ENCODE measurements around the gene PTMA. TPM values are rescaled to one million over a fixed set of nuclear protein-coding genes. Genes with fewer than 3 reads are reported as not detected.

PTMA gene
- total and polyA plus RNA-seq, 9 of the 15 experiments (the other 6 are each of a cell fraction or from before 2014, with no cell fraction given), result 429 to 2,322 (median 1,578) TPM

DNA sequence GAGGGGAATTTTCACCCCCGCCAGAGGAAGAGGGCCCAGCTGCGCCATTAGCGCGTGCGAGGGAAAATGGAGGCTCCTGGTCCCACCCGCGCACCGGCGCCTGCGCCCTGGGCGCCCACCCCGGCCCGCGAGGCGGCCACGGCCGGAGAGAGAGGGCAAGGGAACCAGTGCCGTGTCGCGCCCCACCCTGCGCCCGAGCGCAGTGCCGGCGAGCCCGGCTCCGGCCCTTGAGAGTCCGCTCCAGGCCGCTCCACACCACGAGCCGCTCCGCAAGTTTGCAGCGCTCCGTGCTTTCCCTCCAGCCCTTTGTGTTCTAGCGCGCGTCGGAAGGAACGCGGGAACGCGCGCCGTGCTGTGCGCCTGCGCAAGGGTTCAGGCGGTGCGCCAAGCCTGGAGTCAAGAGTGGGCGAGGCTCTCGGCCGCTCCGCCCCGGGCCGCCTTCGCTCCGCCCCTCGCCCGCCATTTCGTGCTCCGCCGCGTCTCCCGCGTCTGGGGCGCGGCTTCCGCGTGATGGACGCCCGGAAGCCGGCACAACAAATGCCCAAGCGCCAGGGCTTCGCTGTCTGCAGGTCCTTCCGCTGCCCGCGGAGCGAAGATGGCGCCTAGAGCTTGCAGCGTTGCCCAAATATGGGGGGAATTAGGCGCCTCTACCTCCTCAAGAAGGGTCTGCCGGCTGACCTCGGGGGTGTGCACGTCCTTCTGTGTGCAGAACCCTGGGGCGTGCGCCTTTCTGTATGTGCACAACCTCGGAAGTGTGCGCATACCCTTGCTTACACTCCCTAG lies 46.1 kb upstream of the PTMA start (continued):
- TF ChIP-seq RCOR1 (IDR thresholded peaks at IDR 0.05; ENCODE audit: borderline replicate concordance in 1 of 2, low read depth in 2 of 2, low read length in 2 of 2) (no peak), ZNF282 (CRISPR knock-in tag; IDR thresholded peaks at IDR 0.05) (no peak), NFYB (IDR thresholded peaks at IDR 0.05; ENCODE audit: extremely low read depth, insufficient read length) (no peak), HSF4 (CRISPR knock-in tag; IDR thresholded peaks at IDR 0.05; ENCODE audit: borderline replicate concordance) (no peak), GATAD2B (IDR thresholded peaks at IDR 0.05; ENCODE audit: borderline replicate concordance) (peak; percentile 73; the same call in 1 of the 2 replicates), ZKSCAN1 (IDR thresholded peaks at IDR 0.05; ENCODE audit: low read depth, low read length) (0 out of 2 replicates have a peak, but pooled peaks have one; percentile 39)
- TF ChIP-seq, protein P1, sequence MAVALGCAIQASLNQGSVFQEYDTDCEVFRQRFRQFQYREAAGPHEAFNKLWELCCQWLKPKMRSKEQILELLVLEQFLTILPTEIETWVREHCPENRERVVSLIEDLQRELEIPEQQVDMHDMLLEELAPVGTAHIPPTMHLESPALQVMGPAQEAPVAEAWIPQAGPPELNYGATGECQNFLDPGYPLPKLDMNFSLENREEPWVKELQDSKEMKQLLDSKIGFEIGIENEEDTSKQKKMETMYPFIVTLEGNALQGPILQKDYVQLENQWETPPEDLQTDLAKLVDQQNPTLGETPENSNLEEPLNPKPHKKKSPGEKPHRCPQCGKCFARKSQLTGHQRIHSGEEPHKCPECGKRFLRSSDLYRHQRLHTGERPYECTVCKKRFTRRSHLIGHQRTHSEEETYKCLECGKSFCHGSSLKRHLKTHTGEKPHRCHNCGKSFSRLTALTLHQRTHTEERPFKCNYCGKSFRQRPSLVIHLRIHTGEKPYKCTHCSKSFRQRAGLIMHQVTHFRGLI (CRISPR knock-in tag; IDR thresholded peaks at IDR 0.05), result no peak
- TF ChIP-seq, protein P2, sequence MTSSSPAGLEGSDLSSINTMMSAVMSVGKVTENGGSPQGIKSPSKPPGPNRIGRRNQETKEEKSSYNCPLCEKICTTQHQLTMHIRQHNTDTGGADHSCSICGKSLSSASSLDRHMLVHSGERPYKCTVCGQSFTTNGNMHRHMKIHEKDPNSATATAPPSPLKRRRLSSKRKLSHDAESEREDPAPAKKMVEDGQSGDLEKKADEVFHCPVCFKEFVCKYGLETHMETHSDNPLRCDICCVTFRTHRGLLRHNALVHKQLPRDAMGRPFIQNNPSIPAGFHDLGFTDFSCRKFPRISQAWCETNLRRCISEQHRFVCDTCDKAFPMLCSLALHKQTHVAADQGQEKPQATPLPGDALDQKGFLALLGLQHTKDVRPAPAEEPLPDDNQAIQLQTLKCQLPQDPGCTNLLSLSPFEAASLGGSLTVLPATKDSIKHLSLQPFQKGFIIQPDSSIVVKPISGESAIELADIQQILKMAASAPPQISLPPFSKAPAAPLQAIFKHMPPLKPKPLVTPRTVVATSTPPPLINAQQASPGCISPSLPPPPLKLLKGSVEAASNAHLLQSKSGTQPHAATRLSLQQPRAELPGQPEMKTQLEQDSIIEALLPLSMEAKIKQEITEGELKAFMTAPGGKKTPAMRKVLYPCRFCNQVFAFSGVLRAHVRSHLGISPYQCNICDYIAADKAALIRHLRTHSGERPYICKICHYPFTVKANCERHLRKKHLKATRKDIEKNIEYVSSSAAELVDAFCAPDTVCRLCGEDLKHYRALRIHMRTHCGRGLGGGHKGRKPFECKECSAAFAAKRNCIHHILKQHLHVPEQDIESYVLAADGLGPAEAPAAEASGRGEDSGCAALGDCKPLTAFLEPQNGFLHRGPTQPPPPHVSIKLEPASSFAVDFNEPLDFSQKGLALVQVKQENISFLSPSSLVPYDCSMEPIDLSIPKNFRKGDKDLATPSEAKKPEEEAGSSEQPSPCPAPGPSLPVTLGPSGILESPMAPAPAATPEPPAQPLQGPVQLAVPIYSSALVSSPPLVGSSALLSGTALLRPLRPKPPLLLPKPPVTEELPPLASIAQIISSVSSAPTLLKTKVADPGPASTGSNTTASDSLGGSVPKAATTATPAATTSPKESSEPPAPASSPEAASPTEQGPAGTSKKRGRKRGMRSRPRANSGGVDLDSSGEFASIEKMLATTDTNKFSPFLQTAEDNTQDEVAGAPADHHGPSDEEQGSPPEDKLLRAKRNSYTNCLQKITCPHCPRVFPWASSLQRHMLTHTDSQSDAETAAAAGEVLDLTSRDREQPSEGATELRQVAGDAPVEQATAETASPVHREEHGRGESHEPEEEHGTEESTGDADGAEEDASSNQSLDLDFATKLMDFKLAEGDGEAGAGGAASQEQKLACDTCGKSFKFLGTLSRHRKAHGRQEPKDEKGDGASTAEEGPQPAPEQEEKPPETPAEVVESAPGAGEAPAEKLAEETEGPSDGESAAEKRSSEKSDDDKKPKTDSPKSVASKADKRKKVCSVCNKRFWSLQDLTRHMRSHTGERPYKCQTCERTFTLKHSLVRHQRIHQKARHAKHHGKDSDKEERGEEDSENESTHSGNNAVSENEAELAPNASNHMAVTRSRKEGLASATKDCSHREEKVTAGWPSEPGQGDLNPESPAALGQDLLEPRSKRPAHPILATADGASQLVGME (CRISPR knock-in tag; IDR thresholded peaks at IDR 0.05), result no peak
- TF ChIP-seq, protein P3, sequence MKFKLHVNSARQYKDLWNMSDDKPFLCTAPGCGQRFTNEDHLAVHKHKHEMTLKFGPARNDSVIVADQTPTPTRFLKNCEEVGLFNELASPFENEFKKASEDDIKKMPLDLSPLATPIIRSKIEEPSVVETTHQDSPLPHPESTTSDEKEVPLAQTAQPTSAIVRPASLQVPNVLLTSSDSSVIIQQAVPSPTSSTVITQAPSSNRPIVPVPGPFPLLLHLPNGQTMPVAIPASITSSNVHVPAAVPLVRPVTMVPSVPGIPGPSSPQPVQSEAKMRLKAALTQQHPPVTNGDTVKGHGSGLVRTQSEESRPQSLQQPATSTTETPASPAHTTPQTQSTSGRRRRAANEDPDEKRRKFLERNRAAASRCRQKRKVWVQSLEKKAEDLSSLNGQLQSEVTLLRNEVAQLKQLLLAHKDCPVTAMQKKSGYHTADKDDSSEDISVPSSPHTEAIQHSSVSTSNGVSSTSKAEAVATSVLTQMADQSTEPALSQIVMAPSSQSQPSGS (CRISPR knock-in tag; IDR thresholded peaks at IDR 0.05), result no peak
- TF ChIP-seq, protein P4, sequence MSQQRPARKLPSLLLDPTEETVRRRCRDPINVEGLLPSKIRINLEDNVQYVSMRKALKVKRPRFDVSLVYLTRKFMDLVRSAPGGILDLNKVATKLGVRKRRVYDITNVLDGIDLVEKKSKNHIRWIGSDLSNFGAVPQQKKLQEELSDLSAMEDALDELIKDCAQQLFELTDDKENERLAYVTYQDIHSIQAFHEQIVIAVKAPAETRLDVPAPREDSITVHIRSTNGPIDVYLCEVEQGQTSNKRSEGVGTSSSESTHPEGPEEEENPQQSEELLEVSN (IDR thresholded peaks at IDR 0.05; ENCODE audit: borderline replicate concordance in 1 of 2, extremely low read depth in 1 of 2, insufficient read depth in 1 of 2, insufficient read length in 1 of 2, low read depth in 1 of 2, low read length in 1 of 2, poor library complexity in 1 of 2, severe bottlenecking in 1 of 2), result peak; percentile 87 to 95
- TF ChIP-seq, protein P5, sequence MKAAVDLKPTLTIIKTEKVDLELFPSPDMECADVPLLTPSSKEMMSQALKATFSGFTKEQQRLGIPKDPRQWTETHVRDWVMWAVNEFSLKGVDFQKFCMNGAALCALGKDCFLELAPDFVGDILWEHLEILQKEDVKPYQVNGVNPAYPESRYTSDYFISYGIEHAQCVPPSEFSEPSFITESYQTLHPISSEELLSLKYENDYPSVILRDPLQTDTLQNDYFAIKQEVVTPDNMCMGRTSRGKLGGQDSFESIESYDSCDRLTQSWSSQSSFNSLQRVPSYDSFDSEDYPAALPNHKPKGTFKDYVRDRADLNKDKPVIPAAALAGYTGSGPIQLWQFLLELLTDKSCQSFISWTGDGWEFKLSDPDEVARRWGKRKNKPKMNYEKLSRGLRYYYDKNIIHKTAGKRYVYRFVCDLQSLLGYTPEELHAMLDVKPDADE (conservative IDR thresholded peaks at IDR 0.05; ENCODE audit: control insufficient read depth, low read depth, low read length), result 0 out of 2 replicates have a peak, but pooled peaks have one; percentile 35

Data from K562 (cell line).